SK-N-SH (cell line): ENCODE measurements around the gene BCL2L15.

ENCODE experiments used
- EP300 ChIP-seq, 2 experiments: IDR thresholded peaks; 2 replicates each; pipeline versions ENCODE4 v1.4.0 to v1.6.1; 2012; ENCODE audit warnings: borderline replicate concordance in 1 of 2, low read depth in 1 of 2, low read length in 1 of 2
- MXI1 ChIP-seq: IDR thresholded peaks from 2 replicates; pipeline ENCODE4 v1.6.1; 2012; ENCODE audit warnings: mild to moderate bottlenecking, low read depth, low read length, improper control_type of control experiment

DNA sequence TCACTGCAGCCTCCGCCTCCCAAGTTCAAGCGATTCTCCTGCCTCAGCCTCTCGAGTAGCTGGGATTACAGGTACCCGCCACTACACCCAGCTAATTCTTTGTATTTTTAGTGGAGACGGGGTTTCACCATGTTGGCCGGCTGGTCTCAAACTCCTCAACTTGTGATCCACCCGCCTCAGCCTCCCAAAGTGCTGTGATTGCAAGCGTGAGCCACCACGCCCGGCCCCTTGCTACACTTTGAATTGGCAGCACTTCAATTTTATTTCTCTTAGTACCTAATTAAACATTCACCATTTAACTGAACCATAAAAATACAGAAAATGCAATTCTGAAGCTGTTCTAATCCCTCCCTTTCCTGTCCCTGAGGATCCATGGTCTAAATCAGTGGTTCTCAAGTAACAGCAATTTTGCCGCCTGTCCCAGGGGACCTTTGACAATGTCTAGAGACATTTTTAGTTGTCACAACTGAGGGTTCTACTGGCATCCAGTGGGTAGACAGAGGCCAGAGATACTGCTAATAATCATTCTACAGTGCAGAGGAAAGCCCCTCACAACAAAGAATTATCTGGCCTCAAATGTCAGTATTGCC lies 4.3 kb upstream of the BCL2L15 start:
- TF ChIP-seq MXI1 (no peak), EP300 (IDR thresholded peaks at IDR 0.05; ENCODE audit: borderline replicate concordance in 1 of 2, low read depth in 1 of 2, low read length in 1 of 2) (no peak)
